HS-5 (cell line): ENCODE data around the gene RSF1.
"Not testable (repeated sequence)": the region's sequence is repeated elsewhere in the genome, so short reads cannot be mapped to it uniquely, and the experiment has no call there.

Experiments
- DNase-seq: peaks from one replicate; pipeline ENCODE4 v3.0.0-alpha.2; 2012; ENCODE audit warnings: low read depth

The RSF1 gene

GRCh38 chr11:77672264-77672663 lies 148.3 kb downstream of the RSF1 start:
- peak; percentile 80 for DNase-seq

- DNase-seq, result no peak
Measured at GRCh38 chr11:77669848-77670511, 150.5 kb downstream of the RSF1 start.

DNA sequence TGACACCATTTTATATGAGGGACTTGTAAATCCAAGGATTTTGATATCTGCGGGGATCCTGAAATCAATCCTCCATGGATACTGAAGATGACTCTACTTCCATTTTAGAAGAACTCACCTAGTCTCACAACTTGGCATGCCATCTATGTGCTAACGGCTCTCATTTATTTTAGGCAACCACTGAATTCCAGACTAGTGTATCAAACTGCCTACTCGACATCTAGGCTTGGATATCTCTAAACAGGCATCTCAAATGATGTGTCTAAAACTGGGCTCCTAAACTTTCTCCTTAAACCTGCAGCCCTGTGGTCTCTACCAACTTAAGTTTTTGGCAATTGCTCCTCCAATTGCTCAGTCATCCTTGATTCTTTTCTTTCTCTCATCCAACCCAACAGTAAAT lies 151.8 kb downstream of the RSF1 start:
- no peak for DNase-seq

GRCh38 chr11:77665240-77665965 lies 155.1 kb downstream of the RSF1 start:
- no peak for DNase-seq

DNA sequence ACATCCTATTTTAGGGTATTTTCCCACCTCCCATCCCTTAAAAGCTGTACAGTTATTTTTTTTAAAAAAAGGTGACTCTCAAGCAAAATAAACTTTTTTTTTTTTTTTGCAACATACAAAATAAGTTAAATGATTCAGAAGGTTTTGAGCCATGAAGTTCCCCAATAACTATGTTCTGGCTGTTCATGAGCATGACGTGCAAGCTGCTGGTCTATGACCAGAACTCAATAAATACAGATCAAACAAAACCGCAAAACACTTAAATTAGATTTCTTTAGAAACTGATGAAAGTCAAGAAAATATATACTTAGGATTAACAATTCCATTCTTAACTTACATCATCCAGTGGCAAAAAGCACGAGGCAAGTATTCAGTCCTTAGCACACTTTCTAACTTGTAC lies 158.9 kb downstream of the RSF1 start:
- DNase-seq, result no peak

- DNase-seq, result no peak
Measured at GRCh38 chr11:77660947-77661346, 159.6 kb downstream of the RSF1 start.

DNA sequence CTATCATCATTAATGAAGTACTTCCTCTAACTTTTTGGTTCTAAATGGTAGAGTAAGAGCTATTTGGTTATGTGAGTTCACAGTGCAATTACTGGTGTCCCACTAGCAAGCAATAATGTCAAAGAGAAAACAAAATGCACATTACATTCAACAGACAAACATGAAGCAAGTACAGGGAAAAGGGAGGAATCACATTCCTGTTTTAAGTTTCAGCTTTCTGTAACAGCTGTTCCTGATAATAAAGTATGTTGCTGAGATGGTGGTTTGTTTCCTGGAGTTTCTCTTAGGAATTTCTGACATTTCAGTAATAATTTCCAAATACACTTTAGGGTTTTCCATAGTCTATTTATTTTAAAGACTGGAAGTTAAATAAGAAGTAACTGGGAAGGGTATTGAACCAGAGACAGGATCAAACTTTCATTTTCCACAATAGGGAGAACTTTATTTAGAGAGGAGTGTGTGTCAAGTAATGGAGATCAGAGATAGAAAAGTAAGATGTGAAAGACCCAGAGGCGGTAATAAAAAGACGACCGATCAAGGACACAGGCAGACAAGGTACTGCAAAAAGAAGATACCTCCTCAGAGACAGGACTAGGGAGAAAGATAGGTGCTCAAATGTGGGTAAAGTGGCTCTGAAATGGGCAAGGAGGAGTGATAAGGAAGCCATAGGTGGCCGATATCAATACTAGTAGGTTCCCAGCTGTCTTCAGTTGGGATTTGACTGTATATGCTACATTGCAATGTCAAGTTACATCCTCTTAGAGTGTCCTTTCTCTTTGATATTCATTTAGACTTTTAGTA lies 162.1 kb downstream of the RSF1 start:
- no peak for DNase-seq

GRCh38 chr11:77656362-77656761 lies 164.2 kb downstream of the RSF1 start:
- DNase-seq, result no peak

DNA sequence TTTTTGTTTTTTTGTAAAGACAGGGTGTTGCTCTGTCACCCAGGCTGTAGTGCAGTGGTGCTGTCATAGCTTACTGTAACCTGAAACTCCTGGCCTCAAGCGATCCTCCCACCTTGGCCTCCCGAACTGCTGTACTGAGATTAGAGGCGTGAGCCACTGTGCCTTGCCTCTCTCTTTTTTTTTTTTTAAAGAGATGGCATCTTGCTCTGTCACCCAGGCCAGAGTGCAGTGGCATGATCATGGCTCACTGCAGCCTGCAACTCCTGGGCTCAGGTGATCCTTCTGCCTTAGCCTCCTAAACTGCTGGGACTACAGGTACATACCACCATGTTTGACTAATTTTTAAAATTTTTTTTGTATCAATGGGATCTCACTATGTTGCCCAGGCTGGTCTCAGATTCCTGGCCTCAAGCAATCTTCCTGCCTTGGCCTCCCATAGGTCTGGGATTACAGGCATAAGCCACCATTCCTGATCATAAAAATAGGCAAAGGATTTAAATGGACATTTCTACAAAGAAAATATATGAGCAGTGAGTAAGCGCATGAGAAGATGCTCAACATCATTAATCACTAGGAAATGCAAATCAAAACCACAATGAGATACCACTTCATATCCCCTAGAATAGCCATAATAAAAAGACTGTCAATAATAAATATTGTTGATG lies 165.6 kb downstream of the RSF1 start:
- no peak for DNase-seq

DNA sequence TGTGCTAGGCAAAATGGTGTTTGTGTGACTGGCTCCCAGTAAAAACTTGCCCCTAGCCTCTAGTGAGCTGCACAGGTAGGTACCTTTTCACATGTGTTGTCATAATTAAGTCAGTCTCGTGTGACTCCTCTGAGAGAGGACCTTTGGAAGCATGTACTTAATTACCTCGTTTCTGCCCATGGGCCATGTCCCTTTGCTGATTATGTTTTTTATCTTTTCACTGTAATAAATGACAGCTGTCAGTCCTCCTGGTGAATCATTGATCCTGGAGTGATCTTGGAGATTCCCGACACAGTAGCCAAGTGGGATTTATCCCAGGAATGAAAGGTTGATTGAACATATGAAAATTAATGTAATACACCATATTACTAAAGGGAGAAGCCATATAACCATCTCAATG lies 170.4 kb downstream of the RSF1 start:
- DNase-seq, result no peak

GRCh38 chr11:77647654-77648305 lies 172.7 kb downstream of the RSF1 start:
- DNase-seq, result no peak

DNA sequence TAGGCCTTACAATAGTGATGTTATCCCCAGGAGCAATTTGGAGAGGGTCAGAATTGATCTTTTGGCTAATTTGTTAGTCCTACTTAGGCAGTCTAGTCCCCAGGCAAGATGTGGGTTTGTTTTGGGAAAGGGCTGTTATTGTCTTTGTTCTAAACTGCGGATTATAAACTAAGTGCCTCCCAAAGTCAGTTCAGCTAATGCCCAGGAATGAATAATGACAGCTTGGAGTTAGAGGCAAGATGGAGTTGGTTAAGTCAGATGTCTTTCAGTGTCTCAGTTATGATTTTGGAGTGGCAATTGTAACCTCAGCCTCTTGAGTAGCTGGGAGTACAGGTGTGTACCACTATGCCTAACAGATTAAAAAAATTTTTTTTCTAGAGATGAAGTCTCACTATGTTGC lies 175.6 kb downstream of the RSF1 start:
- no peak for DNase-seq

- no peak for DNase-seq
Measured at GRCh38 chr11:77642228-77642627, 178.3 kb downstream of the RSF1 start.

- peak; percentile 69 for DNase-seq
Measured at GRCh38 chr11:77637345-77638165, 183.0 kb downstream of the RSF1 start, which contains the start of gene CLNS1A. CLNS1A (minus strand) TSS chr11:77637794; CDS start chr11:77637714, 80 bp downstream.

- no peak for DNase-seq
Measured at GRCh38 chr11:77636731-77637344, 183.7 kb downstream of the RSF1 start.

DNA sequence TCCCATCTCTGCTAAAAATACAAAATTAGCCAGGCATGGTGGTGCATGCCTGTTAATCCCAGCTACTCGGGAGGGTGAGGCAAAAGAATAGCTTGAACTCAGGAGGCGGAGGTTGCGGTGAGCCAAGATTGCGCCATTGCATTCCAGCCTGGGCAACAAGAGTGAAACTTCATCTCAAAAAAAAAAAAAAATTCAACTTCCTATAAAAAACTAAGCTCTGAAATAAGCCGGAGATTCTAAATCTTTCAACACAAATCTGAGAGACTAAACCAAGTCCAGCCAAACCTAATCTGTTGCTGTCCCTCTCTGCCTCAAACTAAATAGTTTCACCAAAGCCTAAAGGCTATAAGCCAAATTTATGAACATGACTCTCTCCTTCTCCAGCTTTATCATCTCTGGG lies 186.6 kb downstream of the RSF1 start:
- DNase-seq, result not testable (repeated sequence)

DNA sequence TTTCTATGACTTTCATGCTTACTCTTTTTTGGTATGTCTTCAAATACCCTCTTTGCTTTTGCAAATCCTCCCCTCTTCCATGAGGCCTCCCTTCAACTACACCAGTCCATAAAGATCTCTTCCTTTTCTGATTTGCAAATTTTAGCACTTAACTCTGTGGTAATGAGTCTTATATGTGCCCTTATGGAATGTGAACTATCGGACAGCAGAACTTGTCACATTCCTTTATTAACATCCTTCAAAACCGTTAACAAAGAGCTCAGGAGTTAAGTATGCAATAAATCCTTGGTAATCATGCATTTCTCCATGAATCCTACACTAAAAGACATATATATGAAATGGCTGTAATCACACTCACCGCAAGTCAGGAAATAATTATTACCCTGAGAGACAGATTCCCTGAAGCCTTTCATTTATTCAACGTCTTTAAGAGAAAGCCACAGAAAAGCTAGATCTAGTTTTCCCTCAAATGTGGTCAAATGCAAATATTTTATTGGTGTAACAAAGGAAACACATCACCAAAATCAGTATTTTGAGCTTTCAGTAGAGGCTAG lies 190.3 kb downstream of the RSF1 start:
- no peak for DNase-seq

DNA sequence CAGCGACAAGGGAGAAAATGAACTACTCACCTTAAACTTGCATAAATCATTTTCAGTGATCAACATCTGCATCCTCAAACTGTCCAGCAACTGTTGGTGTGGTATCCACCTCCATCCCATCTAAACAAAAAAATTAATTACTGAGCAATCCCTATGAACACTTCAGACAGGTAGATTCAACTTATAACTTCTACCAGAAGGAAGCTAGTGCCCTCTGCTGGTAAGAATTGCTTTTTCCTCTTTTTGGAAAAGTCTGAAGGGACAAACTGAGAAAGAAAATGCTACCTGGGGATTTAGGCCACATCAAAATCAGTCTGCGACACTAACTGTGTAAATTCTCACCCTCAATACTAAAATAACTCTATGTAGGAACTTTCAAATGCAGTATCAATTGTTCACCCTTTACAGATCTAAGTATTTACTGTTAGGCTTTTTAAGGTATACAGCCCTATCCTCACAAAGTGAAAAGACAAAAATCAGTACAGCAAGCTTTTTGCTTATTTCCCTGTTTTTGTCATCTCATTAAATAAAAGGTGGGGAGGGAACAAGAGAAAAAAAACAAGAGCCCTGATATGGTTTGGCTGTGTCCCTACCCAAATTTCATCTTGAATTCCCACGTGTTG lies 200.8 kb downstream of the RSF1 start:
- no peak for DNase-seq

DNA sequence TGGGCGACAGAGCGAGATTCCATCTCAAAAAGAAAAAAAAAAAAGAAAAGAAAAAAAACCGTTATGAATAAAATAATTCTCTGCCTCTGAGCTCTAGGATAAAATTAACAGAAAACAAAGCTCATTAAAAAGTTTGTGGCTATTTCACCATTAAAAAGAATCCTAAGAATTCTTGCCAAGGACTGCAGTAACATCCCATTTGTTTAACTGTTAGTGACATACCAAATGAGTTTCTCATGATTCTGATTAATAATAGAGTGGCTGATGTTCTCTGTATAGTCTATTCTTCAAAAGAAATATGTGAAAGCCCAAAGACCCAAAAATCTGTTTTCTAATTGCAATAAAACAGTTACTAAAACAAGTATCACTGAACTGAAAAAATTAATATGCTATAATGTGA lies 202.6 kb downstream of the RSF1 start:
- DNase-seq, result no peak

GRCh38 chr11:77611921-77612320 lies 208.6 kb downstream of the RSF1 start:
- no peak for DNase-seq
